Stimulated activated naive CD4-positive, alpha-beta T cell (primary cell): Measurements from ENCODE around the gene NOMO2.
"Not testable (repeated sequence)": the region's sequence is repeated elsewhere in the genome, so short reads cannot be mapped to it uniquely, and the experiment has no call there.

Experiments
- DNase-seq, 6 experiments: peaks; one replicate each; lab custom pipeline; 2025; lab: John Stamatoyannopoulos, UW

The NOMO2 gene

DNA sequence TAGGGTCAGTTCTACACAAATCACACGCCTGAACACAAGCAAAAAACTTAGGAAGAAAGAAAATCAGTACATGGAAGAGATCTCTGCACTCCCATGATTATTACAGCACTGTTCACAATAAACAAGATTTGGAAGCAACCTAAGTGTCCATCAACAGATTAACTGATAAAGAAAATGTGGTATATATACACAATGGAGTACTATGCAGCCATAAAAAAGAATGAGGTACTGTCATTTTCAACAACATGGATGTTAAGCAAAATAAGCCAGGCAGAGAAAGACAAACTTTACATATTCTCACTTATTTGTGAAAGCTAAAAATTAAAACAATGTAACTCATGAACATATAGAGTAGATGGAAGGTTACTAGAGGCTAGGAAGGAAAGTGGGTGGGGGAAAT is 16.0 kb upstream of the NOMO2 start:
- not testable (repeated sequence) for DNase-seq

DNA sequence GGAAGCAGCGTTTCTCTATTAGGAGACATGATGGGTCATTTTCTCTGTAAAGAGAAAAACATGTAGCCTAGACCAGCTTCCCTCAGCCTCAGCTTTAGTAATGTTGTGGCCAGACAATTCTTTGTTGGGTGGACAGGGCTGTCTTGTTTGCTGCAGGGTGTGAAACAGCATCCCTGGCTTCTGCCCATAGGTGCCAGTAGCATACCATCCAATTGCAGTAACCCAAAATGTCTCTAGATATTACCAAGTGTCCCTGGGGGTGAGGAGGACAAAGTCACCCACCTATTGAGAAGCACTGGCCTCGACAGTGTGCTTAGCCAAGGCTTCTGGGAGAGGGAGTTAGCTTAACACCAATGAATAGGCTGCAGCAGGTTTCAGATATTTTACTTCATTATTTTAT is 14.0 kb upstream of the NOMO2 start:
- not testable (repeated sequence) for DNase-seq

DNA sequence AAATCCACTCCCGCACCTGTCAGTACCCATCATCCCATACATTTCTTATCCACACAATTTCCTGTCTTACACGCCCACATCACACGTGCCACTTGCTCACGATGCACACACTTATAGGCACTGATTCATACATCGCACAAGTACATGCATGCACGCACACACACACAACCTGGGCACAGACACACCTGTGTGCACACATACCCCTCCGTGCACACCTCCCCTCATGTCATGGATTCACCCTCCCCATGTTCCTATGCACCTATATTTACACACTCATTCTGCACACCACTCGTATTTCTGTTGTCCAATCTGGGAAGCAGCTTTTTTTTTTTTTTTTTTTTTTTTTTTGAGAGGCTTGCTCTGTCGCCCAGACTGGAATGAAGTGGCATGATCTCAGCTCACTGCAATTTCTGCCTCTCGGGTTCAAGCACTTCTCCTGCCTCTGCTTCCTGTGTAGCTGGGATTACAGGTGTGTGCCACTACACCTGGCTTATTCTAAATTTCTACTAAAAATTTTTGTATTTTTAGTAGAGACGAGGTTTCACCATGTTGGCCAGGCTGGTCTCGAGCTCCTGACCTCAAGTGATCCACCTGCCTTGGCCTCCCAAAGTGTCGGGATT is 13.5 kb upstream of the NOMO2 start:
- not testable (repeated sequence) for DNase-seq

GRCh38 chr16:18573887-18574286 is 12.0 kb upstream of the NOMO2 start:
- DNase-seq: not testable (repeated sequence)

- DNase-seq: not testable (repeated sequence)
These were observed 11.1 kb upstream of the NOMO2 start for GRCh38 chr16:18572973-18573372.

DNA sequence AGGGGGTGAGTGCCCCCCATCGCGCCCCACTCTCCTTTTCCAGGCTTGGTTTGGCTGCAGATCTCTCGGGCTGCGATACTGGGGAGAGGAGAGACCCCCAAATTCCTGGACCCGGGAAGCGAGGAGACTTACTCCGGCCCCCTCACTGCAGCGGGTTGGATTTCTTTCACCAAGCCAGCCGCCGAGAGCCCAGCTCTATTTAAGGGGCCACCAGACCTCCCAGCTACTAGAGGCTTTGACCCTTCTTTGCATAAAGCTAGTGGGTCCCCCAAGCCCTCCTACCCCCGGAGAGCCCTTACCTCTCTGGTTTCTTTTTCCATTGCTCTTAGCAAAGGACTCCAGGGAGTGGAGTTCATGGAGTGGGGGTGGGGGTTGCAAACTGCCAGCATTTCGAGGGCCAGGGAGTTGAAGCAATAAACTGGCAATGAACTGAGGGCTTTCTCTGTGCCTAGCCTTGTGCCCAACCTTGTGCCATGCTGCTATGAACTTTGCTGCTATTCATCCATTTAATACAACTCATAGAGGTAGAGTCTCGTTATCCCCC is 9.5 kb upstream of the NOMO2 start:
- DNase-seq: not testable (repeated sequence)

DNA sequence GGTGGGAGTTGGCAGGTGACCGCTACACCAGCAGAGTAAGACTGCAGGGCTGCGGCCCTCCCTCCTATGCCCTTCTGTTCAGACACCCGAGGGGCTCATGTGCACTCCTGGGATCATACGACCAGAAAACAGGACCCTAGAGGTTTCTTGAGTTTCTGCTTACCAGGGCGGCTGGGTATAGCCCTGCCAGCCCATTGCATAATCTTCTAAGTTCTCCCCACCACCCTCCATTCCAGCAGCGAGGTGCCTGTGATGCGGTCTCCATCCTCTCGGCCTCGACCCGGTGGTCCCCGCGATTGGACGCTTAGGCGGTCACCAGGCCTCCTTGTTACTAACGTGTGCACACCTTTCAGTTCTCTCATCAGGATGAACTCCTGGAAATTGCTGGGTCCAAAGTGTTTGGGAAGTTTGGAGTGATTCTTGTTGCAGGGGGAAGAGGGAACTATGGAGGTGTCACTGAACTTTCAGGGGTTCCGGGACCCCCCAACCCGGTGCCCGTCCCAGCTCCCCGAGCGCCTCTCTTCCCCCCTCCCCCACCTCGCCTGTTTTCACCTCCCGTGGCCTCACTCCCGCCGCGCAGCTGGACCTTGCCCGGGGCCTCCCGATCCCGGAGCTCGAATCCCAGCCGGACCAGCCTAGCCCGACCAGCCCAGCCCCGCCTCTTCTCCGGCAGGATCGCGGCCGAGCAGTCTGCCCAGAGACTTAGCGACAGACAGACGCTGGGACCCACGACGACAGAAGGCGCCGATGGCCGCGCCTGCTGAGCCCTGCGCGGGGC is 8.8 kb upstream of the NOMO2 start:
- not testable (repeated sequence) for DNase-seq

- DNase-seq: not testable (repeated sequence)
These were observed 1.3 kb downstream of the NOMO2 start for GRCh38 chr16:18560416-18561220.

DNA sequence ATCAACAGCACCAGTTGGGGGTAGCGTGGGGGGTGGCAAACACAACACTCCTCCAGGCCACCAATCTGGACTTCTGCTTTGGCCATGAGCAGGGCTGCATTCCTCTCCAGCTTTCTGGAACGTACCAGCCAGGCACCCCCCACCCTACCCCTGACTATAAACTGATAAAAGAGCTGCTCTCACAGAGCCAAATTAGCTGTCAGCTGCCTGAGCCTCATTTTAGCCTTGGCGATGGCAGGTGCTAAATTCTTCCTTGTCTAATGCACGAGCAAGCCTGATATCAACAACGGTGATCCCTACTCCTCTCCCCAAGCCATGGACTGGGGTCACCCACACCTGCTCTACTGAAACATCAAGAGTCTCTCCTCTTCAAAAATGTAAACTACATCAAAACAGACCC is 8.2 kb downstream of the NOMO2 start:
- DNase-seq: not testable (repeated sequence)

DNA sequence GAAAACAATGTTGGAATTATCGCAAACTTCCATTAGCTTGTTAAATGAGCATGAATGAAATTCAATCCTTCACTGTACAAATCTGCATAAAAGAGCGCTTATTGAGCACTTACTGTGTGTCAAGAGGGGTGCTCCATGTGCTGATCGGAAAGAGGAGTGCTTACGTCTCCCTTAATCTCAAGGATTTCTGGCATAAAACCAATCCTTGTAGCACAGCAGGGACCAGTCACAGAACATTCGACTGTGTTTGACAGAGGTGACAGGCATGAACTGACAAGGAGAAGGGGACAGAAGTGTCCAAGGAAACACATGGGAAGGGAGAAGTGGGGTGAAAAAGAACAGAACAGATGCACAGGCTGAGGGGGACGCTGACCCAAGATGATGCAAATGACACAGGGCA is 14.5 kb downstream of the NOMO2 start:
- not testable (repeated sequence) for DNase-seq

DNA sequence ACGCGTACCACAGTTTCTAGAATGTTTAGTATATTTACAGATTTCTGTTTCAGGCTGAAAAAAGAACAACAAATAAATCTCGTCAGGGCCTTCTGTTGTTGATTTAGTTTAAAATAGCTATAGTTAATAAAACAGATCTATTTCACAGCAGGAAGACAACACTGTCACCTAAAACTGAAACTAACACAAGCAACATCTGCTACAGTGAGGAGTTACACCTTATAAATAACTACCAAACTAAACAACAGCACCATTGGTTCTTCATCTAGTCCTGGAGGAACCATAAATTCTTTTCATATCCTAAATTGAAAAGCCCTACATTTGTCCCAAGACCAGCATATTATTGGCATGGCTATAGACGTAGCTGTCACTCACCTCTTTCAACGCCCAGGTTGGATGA is 15.0 kb downstream of the NOMO2 start:
- not testable (repeated sequence) for DNase-seq

- DNase-seq: not testable (repeated sequence)
These were observed 17.4 kb downstream of the NOMO2 start for GRCh38 chr16:18544232-18545081.

DNA sequence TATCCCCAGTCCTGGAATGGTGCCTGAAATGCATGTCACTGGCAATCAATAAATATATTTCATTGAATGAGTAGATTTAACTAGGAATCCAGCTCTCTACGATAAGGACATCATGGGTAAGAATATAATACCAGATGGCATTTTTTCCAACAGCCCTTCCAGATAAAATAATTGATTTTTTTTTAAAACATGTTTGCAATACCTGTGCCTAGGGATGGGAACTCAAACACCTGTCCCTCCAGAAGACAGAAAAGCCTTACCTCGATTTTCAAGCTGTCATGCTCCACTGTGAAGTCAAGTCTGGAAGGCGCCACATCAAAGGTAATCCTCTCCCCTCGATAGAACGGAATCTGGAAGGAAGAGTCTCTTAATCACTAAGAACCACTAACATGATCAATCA is 20.0 kb downstream of the NOMO2 start:
- DNase-seq: not testable (repeated sequence)

- not testable (repeated sequence) for DNase-seq
These were observed 24.9 kb downstream of the NOMO2 start for GRCh38 chr16:18537004-18537403.

- DNase-seq: not testable (repeated sequence)
These were observed 26.3 kb downstream of the NOMO2 start for GRCh38 chr16:18535519-18536168.

DNA sequence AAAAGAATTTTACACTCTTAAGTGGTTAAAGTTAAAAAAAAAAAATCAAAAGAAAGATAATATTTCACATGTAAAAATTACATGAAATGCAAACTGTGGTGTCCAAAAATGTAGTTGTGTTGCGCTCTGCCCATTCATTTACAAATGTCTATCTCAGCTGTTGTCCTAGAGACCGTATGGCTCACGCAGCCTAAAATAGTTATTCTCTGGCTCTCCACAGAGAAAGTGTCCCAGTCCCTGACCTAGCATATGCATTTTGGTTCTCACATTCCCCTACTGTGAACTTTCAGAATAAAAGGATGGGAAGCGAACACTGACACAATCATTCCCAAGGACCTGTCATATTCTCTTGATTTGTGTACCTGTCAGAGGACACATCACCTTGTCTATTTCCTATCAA is 27.6 kb downstream of the NOMO2 start:
- DNase-seq: not testable (repeated sequence)

- not testable (repeated sequence) for DNase-seq
These were observed 30.6 kb downstream of the NOMO2 start for GRCh38 chr16:18531323-18531722.

DNA sequence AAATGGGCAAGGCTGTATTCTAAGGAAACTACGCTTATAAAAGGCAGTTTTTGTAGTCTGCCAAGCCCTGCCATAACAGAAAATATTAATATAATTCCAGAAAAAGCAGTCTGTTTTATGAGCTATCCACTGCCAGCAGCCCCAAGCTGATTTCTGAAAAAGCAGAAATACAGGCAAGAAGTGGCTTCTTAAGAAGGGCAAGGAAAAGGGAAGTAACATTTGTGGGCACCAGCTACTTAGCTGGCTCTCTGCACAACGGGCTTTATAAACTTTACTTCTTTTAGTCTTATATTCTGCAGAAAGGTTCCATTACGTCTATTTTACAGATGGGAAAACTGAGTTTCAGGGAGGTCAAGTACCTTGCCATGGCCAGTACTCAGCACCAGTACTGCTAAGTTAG is 31.6 kb downstream of the NOMO2 start:
- DNase-seq: not testable (repeated sequence)

DNA sequence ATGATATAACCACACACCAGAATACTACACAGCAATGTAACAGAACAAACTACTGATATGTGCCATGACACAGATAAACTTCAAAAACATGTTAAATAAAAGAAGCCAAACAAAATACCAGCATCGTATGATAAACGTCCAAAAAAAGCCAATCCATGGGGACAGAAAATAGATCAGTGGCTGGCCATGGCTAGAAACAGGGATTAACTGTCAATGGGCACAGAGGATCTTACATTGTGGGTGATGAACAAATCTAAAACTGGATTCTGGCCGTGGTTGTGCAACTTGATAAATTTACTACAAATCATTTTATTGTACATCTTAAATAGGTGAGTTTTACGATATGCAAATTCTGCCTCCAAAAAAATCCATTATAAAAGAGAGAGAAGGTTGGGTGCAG is 35.4 kb downstream of the NOMO2 start:
- DNase-seq: not testable (repeated sequence)

GRCh38 chr16:18525882-18526482 is 35.9 kb downstream of the NOMO2 start:
- not testable (repeated sequence) for DNase-seq
